HG03139 (cell line): ENCODE results near the gene TSPAN3.

Experiments
- ATAC-seq: cut with Tn5 transposase; IDR thresholded peaks from one replicate; pipeline ENCODE4 v1.9.1; 2021; ENCODE audit not compliant: unreplicated experiment

Gene TSPAN3

DNA sequence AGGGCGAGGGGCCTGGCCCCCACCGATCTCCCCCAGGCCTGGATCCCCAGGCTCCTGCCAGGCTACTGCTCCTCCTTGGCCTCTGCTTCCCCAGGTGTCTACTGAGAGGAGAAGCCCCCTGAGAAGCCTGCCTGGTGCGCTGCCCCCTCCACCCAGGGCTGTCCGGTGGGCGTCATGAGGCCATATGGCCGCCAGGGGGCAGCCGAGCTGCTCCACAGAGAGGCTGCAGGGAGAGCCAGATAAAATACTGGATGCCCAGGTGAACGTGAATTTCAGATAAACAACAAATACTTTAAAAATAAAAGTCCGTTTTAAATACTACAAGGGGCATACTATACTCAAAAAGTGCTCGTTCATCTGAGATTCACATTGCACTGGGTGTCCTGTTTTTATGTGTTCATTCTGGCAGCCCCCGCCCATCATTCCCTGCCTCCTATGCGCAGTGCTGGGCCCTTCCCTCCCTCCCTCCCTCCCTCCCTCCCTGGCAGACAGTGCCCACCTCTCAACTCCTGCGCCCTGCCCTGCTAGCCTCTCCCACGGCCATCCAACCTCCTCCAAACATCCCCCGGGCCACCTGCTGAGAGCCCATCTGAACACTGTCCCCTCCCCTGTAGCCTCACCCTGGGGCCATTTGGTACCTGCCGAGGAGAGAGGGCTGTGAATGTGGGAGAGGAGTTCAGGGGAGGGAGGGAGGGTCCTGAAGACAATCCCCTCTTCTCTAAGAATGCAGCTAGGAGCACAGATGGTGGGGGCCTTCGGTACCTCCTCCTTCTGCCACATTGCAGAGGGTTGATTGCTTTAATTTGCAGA, 46.4 kb downstream of the TSPAN3 start:
- ATAC-seq: no peak

DNA sequence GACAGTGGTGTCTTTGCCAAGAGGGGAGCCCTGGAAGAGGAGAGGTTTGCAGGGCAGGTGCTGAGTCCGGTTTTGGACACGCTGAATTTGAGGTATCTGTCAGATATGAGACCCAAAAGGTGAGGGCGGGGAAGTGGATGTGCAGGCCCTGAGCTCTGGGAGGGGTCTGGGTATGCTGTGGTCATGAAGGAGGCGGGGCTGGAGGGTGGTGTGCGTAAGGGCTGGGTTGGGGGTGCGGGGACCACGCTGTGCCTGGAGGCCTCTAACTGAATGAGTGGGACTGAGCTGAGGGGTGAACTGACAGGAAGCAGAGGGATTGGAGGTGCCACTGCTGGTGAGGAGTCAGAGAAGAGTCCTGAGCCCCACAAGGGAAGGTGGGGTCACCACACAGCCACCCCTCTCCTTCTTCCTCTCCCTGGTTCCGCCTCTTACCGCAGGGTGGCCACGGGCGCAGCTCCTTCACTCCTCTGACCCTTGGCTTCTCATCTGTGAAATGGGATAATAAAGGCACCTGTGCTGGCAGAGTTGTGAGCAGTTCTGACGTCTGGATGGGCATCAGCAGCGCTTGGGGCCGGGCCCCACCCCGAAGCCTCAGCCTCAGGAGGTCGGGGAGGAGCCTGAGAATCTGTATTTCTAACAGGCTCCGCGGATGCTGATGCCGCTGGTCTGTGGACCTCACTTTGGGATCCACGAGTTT, 47.2 kb downstream of the TSPAN3 start:
- no peak for ATAC-seq

DNA sequence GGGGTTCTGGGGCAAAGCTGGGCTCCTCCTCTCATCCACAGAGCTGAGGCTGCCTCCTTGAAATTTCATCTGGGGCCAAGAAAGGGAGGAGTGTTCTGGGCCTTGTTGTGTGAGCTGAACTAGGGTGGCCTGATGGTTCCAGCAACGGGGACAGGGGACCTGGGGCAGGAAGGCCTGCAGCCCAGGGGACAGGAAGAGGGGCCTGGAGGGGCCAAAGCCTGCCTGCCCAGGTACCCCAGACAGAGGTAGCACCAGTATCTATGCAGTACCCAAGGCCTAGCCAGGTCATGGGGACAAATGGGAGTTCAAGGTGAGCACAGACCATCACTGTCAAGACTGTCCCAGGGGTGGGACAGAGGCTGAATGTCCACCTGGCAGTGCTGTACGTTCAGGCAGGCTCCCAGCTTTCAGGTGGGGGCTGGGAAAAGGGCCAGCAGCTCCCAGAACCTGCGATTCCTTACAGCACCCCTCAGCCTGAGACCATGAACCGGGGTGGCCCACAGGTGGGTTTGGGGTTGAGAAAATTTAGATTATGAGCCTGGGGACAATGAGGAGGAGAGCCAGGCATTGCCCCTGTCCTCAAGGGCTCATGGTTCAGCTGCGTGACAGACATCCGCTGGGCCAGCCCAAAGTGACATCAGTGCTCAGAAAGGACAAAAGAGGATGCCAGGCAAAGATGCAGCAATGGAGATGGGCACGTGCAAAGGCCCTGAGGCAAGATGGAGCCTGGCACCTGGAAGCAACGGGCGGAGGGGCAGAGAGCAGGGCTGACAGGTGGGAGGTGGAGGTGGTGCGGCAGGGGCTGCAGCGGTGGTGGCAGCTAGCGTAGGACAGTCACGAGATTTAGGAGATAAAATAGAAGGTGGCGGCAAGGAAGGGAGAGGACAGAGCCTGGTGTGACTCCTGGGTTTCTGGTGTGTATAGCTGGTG, 48.0 kb downstream of the TSPAN3 start:
- ATAC-seq: no peak

DNA sequence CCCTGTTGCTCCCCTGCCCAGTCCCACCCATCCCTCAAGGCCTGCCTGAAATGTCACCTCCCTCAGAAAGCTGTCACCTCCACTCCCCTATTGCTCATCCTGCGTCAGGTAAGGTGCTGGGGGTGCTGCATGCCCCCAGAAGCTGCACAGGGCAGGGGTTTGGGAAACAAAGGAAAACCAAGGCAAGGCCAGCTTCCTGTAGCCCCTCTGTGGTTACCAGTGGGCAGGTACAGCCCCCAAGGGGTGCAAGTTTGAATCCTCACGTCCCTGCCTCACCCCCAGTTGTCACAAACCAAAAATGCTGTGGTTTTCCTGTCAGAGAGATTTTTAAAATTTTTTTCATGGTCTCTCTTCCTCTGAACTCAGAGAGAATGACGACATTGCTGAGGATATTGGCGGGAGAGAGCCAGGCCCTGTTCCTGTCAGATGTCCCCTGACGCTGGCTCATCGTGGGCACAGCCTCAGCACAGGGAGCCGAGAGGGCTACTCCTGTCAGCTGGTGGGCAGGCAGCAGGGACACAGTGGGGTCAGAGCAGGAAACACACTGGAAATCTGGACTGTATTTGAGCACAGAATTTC, 49.0 kb downstream of the TSPAN3 start:
- no peak for ATAC-seq

DNA sequence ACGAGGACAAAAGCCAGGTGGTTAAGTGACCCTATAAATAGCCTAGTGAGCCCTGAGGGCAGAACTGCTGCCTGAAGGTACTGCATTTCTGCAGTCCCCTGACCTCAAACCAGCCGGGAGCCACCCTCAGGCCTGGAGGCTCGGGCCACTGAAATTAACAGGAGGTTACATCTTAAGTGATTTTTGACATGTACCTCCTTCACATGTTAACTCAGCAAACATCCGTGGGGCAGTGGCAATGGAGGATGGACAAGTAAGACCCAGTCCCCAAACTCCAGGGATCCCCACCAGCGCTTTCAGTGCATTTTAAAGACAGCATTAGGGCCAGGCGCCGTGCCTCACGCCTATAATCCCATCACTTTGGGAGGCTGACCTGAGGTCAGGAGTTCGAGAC, 49.8 kb downstream of the TSPAN3 start:
- ATAC-seq: no peak

DNA sequence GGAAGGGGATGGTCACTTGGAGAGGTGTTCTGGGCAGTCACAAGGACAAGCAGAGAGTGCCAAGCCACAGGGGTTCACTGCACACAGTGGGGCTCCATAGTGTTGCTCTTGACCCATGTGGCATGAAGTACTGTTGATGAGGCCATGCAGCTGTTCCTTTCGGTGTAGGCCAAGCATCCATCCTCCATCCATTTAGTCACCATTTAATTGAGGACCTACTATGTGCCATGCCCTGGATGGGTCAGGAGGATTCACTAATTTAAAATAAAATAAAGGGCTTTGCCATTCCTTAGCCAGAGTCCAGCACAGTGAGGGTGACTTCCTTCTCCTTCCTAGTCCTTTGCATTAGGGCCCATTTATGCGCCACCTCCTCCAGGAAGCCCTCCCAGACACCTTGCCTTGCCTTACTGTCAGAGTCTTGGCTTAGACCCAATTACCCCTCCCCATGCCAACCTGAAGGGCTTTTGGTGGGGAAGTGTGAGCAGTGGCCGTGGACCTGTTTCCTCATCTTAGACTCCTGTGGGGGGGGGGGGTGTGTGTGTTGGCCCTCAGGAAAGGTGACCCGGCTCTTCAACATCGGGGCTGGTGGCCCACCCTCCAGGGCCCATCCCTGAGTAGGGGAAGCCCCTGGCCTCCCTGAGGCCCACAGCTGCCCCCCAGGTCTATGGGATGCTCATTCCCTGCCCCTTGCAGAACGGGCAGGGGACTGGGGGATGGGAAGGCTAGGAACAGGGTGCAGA, 50.4 kb downstream of the TSPAN3 start:
- ATAC-seq: no peak

DNA sequence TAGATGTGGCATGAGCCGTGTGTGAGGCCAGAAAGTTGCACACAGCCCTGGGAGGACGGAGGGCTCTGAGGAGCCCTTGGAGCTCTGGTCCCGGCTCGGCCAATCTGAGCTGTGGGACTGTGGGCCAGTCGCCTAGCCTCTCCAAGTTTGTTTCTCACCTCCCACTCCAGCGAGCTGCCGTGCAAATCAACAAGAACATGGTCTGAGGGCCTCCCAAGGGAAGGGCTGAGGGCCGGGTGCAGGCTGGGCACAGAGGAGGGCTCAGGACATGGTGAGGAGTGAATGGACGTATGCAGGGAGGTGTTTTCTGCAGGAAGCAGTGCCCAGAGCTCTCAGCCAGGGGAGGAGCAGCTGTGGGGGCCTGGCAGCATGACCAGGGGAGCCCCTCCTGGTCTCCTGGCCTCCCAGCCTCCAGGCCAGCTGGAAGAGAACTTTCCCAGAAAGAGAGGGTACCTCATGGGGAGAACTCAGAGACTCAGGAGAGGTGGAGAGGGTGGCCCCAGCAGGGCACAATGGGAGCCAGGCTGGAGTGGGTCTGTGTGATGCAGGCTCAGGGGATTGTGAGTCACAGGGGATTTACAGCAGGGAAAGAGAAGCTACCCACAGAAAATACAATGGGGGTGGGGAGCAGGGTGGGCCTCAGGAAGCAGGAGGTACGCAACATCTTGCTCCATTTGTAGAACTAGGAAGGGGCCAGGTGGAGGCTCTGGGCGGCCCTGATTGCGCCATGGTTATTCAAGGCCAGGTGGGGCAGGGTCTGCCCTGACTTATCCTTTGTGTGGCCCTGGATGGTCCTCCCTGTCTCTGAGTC, 51.2 kb downstream of the TSPAN3 start:
- no peak for ATAC-seq

DNA sequence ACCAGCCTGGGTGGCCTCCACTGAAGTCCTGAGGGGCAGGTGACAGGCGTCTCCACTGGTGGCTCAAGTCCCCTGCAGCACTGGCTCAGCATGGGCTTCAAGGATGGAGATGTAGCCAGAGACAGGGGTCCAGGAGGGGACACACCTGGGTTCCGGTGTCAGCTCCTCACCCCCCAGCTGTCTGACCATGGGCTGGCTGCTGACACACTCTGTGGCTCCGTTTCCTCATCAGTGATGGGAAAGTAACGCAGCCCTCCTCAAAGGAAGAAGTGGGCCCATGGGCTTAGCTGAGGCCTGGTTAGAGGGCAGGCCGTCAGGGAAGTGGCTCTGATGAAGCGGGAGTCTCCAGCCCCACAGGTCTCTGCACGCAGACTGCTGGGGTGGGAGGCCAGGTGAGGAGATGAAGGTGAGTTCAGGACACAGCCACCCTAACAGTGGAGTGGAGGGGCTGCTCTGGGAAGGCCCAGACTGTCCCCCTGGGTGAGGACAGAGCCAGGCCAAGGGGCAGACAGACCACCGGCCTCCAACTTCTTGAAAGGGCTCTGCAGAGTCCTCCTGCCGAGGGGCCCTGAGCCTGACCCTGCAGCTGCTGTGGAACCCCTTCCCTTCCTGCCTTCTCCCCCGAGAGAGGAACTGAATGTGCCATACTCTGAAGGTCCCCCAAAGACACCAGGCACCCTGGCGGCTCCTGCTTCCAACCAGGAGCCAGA, 52.0 kb downstream of the TSPAN3 start:
- ATAC-seq: no peak

DNA sequence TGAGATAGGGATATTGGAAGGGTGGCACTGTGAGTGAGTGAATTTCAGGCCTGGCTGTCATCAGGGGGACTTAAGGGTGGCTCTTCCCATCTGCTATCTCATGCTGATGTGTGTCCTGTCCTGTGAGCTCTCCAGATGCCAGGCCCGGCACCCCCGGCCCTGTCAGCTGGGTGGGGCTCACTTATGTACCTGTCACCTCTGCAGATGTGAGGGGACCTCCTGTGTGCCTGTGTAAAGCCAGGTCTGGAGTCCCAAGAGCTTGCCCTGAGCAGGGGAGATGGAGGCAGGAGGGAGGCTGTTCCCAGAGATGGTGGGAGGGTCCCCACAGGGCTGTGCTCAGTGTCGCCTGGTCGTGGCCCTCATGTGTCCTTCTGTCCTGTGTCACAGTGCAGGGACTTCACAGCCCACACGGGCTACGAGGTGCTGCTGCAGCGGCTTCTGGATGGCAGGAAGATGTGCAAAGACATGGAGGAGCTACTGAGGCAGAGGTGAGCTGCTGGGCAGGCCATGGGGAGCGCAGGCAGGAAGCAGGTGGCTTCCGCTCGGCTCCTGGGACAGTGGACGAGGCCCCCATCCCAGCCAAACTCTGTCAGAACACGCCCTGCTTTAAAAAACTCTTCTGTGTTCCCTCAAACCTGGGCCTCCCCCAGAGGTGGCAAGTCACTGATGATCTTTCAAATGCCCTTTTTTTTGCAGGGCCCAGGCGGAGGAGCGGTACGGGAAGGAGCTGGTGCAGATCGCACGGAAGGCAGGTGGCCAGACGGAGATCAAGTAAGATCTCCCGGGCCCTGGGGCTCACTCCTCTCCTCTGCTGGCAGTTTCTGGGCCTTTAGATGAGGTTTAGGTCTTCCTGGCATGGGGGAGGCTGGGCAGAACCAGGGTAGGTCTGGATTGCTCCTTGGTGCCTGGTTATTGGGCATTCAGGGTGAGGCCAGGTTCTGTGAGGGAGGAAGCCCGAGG, 52.9 kb downstream of the TSPAN3 start:
- no peak for ATAC-seq

DNA sequence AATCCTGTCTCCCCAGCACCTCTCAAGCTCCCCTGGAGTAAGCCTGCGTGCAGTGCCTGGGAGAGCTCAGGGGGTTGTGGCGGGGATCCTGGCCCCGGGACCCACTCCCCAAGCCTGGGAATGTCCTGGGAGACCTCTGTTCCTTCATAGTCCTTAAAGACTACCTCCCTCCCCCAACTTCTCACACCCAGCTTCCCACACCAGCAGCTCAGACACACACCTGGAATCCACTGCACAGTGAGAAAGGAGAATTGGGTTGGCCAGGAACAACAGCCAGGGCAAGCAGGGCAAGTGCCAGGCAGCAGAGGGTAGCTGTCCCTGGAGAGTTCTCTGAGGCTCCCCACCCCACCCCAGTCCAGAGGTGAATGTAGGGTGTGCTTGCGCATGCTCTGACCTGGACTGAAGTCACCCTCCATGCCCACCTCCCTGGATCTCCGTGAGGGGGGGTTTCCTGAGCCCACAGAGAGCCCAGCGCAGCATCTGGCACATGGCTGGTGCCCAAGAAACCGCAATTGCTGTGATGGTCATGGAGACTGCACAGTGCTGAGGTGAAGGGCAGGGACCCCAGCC, 53.7 kb downstream of the TSPAN3 start:
- ATAC-seq: no peak

DNA sequence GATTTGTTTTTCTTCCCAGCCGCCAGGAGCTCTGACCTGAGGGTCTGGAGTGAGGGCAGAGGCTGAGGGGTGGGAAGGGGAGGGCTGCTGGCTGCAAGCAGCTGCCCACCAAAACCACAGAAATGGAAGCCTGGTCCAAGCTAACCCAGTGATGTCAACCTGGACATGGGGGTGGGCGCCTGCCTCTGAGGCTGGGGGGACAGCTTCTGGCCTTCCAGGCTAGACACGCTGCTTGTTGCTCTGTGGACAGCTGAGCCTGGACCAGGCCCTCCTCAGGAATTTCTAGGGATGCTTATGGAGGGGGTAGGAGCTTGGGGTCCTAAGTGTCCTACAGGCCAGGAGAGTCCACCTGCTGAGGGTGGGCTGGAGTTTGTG, 54.6 kb downstream of the TSPAN3 start:
- ATAC-seq: no peak

DNA sequence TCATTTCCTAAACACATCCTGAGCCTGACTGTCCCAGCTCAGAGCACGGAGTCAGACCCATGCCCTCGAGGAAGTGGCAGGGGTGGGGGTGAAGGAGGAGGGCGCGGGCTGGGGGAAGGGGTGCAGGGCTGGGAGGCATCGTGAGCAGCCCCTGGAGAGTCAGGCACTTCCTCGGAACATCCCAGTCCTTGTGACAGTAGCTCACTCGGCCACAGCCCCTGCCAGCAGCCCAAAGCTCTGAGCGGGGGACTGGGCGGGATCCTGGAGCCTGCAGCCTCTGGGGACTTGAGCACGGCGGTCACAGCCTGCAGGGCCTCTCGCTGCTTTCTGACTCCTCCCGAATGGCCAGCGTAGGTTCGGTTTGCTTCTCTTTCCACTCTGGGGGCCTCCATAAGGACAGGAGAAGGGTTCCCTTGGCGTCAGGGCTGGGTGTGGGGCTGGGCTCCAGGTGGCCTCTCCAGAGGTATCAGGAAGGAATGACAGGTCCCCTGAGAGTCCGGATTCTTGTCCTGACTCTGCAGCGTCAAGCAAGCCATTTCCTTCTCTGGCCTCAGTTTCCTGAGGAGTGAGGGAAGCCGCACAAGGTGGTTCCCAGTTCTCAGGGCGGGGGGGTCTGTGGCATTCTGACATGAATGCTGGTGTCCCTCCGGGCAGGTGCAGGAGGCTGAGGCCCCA, 55.1 kb downstream of the TSPAN3 start:
- ATAC-seq: no peak

DNA sequence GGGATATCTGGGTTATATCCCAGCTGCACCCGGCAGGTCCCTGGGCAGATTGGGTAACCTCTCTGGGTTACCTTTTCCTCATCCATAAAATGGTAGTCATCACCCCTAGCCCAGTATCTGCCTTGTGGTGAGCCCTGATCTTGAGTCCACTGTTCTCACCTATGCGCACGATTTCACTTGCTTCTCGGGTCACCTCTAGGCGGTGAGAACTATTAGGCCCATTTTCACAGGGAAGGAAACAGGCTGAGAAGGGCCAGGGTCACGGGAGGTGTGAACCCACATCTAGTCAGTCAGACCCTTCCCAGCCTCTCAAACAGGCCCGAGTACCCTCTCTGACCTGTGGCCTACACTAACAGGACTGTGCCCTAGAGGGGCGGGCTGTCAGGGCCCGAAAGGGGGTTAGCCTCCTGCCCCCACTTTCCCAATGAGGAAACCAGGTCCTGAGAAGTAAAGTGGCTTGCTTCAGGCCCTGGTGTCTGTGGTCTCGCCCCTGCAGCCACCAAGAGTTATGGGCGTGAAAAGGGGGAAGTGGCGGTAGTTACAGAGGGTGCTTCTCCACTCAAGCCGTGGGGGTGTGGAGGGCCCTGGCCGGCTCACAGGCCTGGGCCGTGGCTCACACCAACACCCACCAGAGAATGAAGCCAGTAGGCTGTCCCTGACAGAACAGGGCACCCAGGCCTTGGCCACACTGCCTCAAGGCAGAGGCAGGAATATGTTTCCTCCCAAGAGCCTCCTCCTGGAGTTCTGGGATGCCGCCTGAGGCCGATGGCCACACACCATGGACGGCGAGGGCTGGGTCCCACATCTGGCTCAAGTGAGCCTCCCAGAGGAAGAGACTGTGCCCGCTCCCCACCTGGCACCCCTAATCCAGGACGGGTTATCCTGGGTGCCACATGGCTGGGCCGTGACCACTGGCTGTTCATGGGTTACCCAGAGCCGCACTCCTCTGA, 56.5 kb downstream of the TSPAN3 start:
- peak; percentile 31 for ATAC-seq

DNA sequence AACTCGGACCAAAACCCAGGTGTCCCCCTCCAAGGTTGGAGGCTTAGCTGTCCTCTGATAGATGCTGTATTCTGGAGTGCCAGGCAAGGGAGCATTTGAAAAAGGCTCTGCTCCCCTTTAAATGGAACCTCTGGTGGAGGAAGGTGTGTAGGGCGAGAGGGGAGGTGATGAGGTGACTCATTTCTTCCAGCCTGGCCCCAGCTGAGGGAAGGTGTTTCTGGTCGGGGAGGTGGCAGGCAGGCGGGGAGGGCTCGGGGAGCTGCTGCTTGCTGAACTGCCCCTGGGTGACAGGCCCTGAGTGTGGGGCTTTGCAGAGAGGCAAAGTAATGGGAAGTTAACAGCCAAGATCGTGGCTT, 57.2 kb downstream of the TSPAN3 start:
- ATAC-seq: peak; percentile 34

DNA sequence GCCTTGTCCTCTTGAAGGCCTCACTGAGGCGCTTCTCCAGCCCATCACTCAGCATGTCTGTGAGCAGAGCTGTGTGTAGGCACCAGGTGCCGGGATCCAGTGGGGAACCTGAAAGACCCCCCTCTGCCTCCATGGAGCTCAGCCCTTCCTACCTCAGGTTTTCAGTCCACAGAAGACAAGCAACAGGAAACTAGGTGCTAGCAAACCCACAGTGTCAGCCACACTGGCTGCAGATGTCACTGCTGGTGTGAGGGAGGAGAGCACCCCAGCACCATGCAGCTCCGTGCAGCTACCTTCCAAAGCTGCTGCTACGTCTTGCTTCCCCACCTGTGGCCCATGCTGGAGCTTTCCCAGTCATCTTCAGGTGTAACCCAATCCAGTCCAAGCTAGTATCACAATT, 58.0 kb downstream of the TSPAN3 start:
- ATAC-seq: no peak

DNA sequence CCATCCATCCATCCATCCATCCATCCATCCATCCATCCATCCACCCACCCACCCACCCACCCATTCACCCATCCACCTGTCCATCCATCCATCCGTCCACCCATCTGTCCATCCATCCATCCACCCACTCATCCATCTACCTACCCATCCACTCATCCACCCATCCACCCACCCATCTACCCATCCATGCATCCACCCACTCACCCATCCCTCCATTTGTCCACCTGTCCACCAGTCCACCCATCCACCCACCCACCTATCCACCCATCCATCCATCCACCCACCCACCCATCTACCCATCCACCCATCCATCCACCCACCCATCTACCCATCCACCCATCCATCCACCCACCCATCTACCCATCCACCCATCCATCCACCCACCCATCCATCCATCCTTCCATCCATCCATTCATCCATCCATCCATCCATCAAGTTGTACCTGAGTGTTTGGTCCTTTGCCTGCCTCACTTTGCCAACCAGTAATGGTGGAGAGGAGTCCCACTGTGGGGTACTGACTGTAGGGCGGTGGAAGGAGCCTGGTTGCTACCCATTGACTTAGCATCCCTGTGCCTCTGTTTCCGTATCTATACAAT, 58.7 kb downstream of the TSPAN3 start:
- ATAC-seq: no peak
